ENCODE results near the gene CNPPD1.

The CNPPD1 gene

GRCh38 chr2:219176818-219177551 lies at the start of gene CNPPD1:
Gene CNPPD1, minus strand, starts transcription at chr2:219176925. Its CDS starts 97 bp downstream, at chr2:219176828.
- H3K4me3 ChIP-seq (replicated peaks in 1 of 2; ENCODE audit: low read depth in 2 of 2, low read length in 2 of 2), result peak within 1 kb of the TSS; percentile 80 to 88
- TF ChIP-seq CTCF (IDR thresholded peaks at IDR 0.05; ENCODE audit: low read depth, low read length), result no peak
- peak; percentile 74 to 87 for DNase-seq (ENCODE audit: low read depth in 2 of 2)

GRCh38 chr2:219225350-219225749 lies 48.6 kb upstream of the CNPPD1 start:
- no peak for DNase-seq (ENCODE audit: low read depth in 2 of 2)
- no peak overlapping the region for H3K4me3 ChIP-seq (replicated peaks in 1 of 2; ENCODE audit: low read depth in 2 of 2, low read length in 2 of 2)
- no peak for TF ChIP-seq CTCF (IDR thresholded peaks at IDR 0.05; ENCODE audit: low read depth, low read length)

- no peak for TF ChIP-seq CTCF (IDR thresholded peaks at IDR 0.05; ENCODE audit: low read depth, low read length)
- DNase-seq (ENCODE audit: low read depth in 2 of 2), result no peak
- no peak overlapping the region for H3K4me3 ChIP-seq (replicated peaks in 1 of 2; ENCODE audit: low read depth in 2 of 2, low read length in 2 of 2)
These were observed 47.3 kb upstream of the CNPPD1 start for GRCh38 chr2:219223831-219224610.

GRCh38 chr2:219221957-219222518 lies 45.3 kb upstream of the CNPPD1 start:
- H3K4me3 ChIP-seq (replicated peaks in 1 of 2; ENCODE audit: low read depth in 2 of 2, low read length in 2 of 2), result no peak overlapping the region
- TF ChIP-seq CTCF (IDR thresholded peaks at IDR 0.05; ENCODE audit: low read depth, low read length), result no peak
- no peak for DNase-seq (ENCODE audit: low read depth in 2 of 2)

- no peak overlapping the region for H3K4me3 ChIP-seq (replicated peaks in 1 of 2; ENCODE audit: low read depth in 2 of 2, low read length in 2 of 2)
- no peak for TF ChIP-seq CTCF (IDR thresholded peaks at IDR 0.05; ENCODE audit: low read depth, low read length)
- DNase-seq (ENCODE audit: low read depth in 2 of 2), result no peak
These were observed 44.1 kb upstream of the CNPPD1 start for GRCh38 chr2:219220652-219221402.

- DNase-seq (ENCODE audit: low read depth in 2 of 2), result no peak
- no peak for TF ChIP-seq CTCF (IDR thresholded peaks at IDR 0.05; ENCODE audit: low read depth, low read length)
- H3K4me3 ChIP-seq (replicated peaks in 1 of 2; ENCODE audit: low read depth in 2 of 2, low read length in 2 of 2), result no peak overlapping the region
These were observed 43.2 kb upstream of the CNPPD1 start for GRCh38 chr2:219219784-219220532.
